ENCODE data around the gene ADD3.
A peak's percentile ranks its signal among the peaks of the same experiment; 100 is the strongest.

Gene ADD3

DNA sequence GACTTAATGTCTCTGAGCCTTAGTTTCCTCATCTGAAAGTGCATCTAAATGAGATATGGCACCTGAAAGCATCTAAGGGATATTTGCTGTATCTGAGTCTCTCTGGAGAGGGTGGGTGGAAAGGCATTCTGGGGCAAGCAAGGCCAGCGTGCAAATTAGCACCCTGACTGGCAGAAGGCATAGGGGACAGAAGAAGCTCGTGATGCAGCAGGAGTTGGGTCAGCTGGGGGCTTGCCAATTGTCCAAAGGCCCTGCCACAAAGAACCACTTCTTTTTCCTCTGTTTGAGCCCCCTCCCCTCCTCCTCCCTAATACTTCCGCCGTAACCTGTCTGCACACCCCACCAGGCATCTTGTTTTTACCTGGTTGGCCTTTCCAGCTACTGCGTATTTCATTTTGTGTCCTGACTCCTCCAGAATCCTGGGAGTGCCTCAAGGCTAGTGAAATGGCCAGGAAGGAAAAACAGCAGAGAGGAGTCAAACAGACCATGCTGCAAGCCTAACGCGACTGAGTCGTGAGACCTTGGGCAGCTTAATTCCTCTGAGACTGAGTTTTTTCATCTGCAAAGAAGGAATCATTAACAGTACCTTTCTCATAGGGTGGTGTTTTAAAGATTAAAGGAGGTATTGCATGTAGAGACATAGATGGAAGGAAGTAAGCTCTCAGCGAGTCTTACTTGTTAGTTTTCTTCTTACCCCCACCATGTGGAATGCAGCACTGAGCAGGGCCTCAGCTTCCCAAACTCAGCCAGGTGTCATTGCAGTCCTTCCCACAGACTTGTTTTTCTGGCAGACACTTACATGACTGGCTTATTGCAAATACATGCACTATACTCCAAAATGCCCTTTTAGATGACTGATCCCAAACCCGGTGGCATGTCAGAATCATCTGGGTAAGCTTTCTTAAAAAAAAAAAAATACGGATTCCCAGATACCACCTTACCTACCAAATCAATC is 150.5 kb downstream of the ADD3 start:
- peak; percentile 15 for DNase-seq

- no peak for DNase-seq
Observed at GRCh38 chr10:110160081-110160480, 152.3 kb downstream of the ADD3 start.

DNA sequence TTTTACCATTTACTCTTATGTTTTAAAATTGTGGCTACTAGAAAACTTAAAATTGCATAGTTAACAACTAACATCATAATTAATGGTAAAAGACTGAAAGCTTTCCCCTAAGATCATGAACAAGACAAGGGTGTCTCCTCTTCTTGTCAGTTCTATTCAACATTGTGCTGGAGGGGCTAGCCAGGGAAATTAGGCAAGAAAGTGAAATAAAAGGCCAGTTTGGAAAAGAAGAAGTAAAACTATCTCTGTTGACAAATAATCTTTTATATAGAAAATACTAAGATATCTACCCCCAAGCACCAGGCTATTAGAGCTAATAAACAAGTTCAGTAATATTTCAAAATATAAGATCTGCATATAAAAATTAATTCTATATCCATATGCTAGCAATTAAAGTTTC is 152.7 kb downstream of the ADD3 start:
- DNase-seq: no peak

DNA sequence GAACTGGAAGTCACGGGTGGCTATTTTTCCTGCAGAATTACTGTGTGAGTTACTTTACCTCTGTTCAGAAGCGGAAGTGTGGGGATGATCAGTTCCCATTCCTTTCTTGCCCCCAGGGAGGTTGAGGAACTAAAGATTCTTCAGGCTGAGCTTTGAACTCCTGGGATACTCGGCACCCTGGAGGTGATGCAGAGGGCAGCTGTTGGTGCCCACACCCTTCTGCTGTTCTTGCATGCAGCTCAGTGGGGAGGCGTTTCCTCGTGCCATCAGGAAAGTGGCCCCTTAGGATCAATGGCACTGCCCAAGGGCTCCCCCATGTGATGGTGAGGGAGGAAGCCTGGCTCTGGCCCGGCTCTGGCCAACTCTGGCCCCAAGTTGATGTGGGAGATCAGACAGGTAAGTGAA is 155.0 kb downstream of the ADD3 start:
- DNase-seq: no peak

DNA sequence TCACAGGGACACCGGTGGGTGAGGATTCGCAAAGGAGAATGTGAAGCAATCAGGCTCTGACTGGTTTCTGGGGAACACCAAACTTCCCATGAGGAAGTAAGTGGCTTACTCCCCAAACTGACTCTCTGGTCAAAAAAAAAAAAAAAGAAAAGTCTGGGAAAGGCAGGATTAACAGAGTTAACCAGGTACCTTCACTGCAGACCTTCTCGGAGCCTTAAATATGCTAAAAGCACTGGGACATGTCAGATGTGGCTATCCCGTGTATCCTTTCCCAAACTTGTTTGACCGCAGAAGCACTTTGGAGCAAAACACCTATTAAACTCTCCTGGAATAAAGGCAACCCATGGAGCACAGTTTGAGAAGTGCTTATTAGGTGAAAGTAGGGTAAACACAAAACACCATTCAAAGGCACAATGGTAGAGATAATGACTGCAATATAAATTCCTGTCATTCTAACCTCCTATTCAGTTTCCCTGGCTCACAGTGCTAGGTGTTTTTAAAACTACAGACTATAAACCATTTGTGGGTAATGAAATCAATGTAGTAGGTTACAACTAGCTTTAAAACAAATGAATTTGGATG is 155.5 kb downstream of the ADD3 start:
- no peak for DNase-seq

- DNase-seq: peak; percentile 10
Observed at GRCh38 chr10:110163841-110164240, 156.1 kb downstream of the ADD3 start.

DNA sequence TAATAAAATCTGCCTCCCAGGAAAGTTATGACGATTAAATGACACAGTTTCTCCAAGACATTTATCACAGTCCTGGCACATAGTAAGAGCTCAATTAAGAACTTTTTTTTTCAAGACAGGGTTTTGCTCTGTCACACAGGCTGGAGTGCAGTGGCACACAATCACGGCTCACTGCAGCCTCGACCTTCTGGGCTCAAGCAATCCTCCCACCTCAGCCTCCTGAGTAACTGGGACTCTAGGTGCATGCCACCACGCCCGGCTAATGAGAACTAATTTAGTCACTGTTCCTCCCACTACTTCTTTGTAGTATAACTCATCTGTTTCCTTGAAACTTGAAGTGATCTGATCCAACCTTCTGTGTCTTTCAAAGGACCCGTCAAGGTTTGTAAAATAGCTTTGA is 157.5 kb downstream of the ADD3 start:
- DNase-seq: peak; percentile 41

- DNase-seq: peak; percentile 10
Observed at GRCh38 chr10:110167149-110167548, 159.4 kb downstream of the ADD3 start.

DNA sequence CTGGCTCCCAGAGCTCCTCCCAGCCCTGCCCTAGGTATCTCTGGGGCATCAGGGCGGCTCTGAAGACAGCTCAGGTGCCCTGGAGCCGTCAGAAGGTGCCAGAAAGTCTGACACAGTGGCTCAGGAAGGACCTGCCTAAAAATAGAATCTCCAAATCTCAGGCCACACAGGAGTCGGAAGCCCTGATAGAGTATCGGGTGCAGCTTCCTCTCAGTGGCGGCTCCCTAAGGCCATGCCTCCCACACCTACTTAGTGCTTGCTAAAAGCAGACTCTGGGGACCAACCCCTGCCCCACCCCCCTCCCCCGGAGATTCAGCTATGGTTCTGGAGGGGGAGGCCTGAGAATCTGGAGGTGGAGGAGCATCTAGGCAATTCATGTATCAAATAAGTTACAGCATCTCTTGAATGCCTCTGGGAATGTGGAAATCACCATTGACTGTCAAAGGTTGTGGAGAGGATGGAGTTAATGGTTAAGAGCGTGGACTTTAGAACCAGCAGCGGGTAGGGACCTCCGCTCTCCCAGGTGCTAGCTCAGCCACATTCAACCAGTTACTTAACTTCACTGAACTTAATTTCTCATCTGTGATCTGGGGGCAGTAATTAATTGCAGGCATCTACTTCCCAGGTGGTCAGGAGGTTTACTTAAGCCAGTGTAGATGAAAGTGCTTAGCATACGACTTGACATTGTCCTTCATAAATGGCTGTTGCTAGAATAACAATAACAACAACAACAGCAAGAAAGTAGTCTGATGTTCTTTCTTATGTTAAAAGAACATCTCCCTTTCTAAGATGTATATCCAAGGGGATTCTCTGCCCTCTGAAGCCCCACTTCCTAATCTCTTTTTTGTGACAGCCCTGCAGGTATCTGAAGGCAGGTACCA is 161.1 kb downstream of the ADD3 start:
- DNase-seq: no peak

DNA sequence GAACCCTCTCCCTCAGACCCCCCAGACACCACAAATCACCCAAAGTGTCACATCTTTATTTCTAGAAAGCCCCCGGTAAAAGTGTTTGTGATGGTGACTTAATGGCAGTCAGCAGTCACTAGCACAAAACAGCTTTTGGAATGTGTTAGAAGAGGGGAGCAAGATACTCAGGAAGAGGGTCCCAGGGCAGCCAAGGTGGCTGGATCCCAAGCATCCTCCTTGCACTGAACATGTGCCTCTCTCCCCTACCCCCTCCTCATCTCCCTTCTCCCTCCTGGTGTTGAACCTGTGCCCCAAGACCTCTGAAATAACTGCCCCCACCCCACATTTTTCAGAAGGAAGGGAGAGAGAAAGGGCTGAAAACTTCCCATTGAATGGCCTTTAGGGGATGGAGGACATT is 161.8 kb downstream of the ADD3 start:
- DNase-seq: no peak

GRCh38 chr10:110170142-110170971 is 162.6 kb downstream of the ADD3 start:
- no peak for DNase-seq

DNA sequence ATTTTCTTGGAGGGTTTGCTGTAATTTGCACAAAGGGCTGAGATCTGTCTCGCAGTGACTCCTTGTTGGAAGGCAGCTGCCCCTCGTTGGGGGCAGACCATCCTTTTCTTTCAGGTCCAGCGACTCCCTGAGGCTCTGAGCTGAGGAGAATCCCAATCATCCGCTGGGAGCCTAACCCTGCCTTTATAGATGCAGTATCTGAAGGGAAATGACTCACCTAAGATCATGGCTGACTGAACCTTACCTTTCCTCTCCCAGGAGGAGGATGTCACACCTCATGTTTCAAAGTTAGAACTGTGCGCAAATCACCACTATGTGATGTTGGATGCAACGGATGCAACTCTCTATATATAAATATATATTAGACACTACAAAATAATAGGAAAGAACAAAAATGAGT is 163.2 kb downstream of the ADD3 start:
- DNase-seq: no peak

GRCh38 chr10:110172155-110172554 is 164.4 kb downstream of the ADD3 start:
- no peak for DNase-seq

DNA sequence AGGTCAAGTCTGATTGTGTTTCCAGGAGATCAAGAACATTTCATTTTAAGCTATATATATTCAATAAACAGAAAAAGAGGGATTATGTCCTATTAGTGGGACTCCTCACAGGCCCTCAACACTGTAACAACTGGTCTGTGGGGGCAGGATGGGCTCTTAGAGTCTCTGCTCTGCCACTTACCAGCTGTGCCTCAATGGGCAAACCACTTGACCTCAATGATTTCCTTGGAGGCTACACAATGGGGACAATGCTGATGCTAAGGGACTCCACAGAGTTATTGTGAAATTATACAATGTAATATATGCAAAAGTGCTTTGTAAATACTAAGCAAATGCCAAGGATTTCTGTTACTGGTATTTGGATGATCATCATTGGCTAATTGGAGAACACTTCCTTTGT is 166.4 kb downstream of the ADD3 start:
- no peak for DNase-seq

- DNase-seq: no peak
Observed at GRCh38 chr10:110174816-110175215, 167.0 kb downstream of the ADD3 start.

DNA sequence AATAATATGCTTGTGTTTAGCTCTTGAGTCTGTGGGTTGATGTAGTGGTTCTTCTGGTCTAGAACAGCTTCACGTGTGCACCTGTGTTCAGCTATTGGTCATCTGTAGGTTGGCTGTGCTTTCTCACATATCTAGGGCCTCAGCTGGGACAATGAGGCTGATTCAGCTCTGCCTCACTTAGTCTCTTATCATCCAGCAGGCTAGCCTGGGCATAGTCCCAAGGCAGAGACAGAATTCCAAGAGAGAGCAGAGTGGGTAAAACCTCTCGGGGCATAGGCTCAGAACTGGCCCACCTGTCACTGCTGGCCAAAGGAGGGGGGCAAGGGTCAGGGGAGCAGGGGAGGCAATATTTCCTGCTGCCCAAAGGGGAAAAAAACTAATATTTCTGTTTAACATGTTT is 167.6 kb downstream of the ADD3 start:
- no peak for DNase-seq

DNA sequence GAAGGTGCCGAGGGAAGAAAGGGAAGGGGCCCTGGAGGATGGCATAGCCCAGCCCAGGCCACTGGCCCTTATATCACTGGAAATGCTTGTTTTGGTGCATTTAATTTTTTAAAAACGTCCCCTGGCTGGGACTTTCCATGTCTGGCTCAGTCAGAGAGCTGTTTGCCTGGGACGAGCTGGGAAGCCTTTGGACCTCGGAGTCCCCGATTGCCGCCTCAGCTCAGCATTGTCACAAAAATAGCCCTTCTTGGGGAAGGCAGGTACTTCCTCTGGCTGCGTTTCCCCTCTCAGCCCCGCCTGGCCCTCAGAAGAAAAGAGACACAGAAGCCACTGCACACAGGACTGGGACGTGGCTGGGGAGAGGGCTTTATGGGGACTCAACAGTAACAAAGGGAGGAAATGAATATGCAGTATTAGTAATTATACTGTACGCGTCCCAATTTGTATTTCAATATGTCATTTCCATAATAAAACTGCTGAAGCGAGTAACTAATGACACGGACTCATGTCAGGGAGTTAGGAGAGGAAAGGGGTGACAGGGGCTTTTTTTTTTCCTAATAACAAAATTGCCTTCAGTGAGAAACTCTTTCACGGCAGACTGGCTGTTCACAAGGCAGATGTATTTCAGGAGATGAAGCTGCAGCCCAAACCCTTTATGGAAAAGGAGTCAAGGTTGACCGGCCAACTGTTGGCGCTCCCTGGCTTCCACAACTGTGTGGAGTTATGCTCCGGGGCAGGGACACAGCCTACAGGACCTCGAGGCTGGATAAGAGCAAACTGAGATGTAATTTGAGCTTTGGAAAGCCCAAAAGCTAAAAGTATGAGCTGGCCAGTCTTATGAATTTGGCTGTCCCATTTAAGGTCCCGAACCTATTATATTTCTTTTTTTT is 168.6 kb downstream of the ADD3 start:
- no peak for DNase-seq

- DNase-seq: no peak
Observed at GRCh38 chr10:110179220-110179619, 171.4 kb downstream of the ADD3 start.

- DNase-seq: no peak
Observed at GRCh38 chr10:110181451-110181850, 173.7 kb downstream of the ADD3 start.

DNA sequence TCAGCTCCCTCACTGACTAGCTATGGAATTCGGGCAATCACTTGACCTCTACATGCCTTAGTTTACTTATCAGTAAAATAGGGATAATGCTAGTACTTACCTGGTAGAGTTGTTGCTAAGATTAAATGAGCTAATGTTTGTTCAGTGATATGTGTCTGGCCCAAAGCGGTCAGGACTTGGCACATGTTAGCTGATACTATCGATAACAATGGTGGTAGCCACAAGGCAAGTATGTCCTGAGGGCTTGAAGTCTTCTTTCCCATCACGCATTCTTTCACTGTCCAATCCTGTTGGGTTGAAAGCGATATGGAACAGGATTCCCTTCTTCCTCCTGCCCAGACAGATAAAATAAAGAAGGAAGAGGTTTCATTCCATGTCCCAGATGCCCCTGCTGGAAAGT is 174.1 kb downstream of the ADD3 start:
- no peak for DNase-seq

GRCh38 chr10:110184398-110184797 is 176.6 kb downstream of the ADD3 start:
- DNase-seq: no peak

Data from stimulated activated CD8-positive, alpha-beta memory T cell treated with anti-CD3 and anti-CD28 coated beads, Interleukin-4, amount 100 ng/mL, for 48 hours (primary cell).